NOMO-1 (cell line): ENCODE data around the gene TPH2.

ENCODE experiments used
- DNase-seq, 2 experiments: peaks; one replicate each; lab custom pipeline; 2025; ENCODE audit not compliant: unreplicated experiment in 2 of 2; lab: John Stamatoyannopoulos, UW

The TPH2 gene

GRCh38 chr12:72030277-72030676, 91.6 kb downstream of the TPH2 start:
- DNase-seq: no peak

- no peak for DNase-seq
Measured at GRCh38 chr12:72031066-72031465, 92.4 kb downstream of the TPH2 start.

GRCh38 chr12:72033991-72034390, 95.3 kb downstream of the TPH2 start:
- DNase-seq: no peak

GRCh38 chr12:72035625-72036024, 97.0 kb downstream of the TPH2 start:
- DNase-seq: no peak

GRCh38 chr12:72036393-72036792, 97.7 kb downstream of the TPH2 start:
- no peak for DNase-seq

GRCh38 chr12:72037006-72037795, 98.6 kb downstream of the TPH2 start:
- no peak for DNase-seq

GRCh38 chr12:72041811-72042210, 103.2 kb downstream of the TPH2 start:
- DNase-seq: no peak

DNA sequence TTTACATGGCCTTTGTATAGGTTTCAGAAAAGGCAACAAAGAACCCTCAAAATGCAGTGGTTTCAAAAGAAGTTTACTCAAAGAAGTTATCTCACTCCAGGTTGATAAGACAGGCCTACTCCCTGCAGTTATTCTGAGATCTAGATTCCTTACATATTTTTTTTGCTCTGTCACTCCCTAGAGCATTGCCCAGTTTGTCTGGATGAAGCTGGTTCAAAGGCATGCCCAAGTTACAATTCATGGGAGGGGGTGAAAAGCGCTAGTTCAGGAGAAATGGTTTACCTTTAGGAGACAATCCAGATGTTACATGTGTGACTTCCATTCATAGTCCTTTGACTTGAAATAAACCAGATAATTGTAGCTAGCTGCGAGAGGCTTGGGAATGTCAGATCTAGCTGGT, 115.0 kb downstream of the TPH2 start:
- DNase-seq: no peak

- DNase-seq: no peak
Measured at GRCh38 chr12:72054511-72054910, 115.9 kb downstream of the TPH2 start.

DNA sequence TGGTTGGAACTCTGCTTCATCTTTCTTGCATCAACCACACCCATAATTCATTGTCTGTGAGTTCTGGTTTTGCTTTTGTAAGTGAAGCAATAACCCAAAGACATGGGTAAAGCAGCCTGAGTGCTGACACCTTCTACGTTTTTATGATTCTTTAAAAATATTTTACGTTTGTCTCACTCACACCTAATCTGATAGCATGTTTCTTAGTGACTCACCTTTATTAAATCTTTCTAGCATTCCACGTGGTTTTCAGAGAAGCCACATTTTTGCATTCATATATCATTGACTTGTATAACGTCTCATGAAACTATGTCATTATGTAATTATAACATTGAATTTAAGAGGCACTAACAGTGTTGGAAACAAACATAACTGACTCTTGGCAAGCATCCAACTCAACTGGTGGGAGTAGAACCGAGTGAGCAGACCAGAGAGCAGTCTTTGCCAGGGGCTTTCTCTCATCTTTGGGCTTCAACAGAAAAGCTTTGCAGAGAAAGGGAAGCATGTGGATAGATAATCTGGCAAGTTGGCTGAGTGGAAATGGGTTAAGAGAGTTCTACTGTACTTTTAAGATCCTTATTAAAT, 118.8 kb downstream of the TPH2 start:
- DNase-seq: no peak

DNA sequence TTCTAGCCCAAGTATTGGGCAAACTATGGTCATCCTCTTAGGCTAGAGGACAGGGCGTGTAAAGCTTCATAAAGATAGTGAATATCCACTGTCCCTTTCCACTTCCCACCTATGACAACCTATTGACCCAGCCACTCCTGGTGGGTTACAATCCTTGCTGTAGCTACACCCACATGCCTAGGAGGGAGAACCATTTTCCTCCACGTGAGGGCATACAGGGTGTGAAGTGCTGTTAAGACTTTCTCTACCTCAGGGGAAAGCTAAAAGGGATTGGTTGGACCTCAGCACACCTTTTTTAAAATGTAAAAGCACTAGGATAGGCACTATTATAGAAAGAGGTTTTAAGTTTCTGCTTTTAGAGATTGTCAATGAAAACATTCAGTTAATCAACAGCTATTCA, 124.4 kb downstream of the TPH2 start:
- no peak for DNase-seq

GRCh38 chr12:72071030-72071429, 132.4 kb downstream of the TPH2 start:
- DNase-seq: no peak

GRCh38 chr12:72072592-72073212, 134.1 kb downstream of the TPH2 start:
- DNase-seq: no peak

- no peak for DNase-seq
Measured at GRCh38 chr12:72074065-72074464, 135.4 kb downstream of the TPH2 start.

DNA sequence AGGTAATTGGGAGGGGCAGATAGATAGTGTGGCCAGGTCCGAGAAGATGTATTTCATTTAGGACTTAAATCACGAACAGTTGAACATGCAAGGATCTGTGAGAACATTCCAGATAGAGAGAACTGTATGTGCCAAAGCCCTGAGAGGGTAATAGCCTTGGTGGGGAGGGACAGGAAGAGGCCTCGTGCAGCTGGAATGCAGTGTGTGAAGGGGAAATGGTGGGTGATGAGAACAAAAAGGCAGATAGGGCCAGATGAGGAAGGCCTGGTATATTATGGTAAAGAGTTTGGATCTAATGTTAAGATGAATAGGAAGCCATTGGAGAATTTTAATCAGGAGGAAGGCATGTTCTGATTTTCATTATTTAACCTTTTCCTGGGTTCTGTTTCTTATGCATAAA, 136.3 kb downstream of the TPH2 start:
- DNase-seq: no peak

DNA sequence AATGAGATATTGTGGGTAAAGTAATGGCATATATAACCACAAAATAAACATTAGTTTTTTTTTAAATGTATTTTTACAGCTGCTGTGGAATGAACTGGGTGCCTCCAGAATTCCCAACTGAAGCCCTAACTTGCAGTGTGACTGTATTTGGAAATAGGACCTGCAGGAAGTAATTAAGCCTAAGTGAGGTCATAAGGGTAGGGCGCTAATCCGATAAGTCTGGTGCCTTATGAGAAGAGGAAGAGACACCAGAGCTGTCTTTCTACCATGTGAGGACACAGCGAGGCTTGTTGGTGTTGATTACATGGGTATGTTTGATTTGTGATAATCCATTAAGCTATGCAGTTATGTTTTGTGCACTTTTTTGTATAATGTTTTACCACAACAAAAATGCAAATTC, 136.8 kb downstream of the TPH2 start:
- no peak for DNase-seq

- no peak for DNase-seq
Measured at GRCh38 chr12:72075891-72076557, 137.4 kb downstream of the TPH2 start.

GRCh38 chr12:72076558-72076915, 137.9 kb downstream of the TPH2 start:
- no peak for DNase-seq

DNA sequence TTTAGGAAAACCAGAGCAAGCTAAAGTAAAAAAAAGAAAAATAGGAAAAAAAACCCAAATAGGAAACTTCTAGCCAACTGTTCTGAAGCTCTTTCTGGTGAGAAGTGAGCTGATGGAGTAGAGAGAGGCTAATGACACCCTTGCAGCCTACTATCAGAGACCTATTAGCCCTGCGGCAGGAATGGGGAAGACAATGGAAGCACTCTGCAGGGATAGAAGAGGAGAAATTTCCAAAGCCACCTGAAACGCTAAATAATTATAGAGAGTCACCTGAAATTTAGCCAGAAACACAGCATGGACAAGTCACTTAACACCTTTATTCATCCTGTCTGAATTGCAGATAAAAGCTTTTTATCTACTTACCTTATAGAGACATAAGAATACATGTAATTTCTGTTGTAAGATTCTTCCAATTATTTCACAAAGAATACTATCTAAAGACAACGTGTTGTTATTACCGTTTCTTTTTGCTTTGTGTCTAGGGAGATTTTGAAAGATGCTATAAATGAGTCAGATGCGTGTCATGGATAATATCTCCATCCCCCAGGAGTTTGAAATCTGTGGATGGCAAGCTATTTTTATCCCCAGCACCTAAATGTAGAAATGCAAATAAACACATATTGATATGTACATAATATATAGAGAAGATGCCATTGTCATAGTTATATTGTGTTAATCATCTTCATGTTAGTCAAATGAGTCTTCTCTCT, 138.6 kb downstream of the TPH2 start:
- DNase-seq: no peak

DNA sequence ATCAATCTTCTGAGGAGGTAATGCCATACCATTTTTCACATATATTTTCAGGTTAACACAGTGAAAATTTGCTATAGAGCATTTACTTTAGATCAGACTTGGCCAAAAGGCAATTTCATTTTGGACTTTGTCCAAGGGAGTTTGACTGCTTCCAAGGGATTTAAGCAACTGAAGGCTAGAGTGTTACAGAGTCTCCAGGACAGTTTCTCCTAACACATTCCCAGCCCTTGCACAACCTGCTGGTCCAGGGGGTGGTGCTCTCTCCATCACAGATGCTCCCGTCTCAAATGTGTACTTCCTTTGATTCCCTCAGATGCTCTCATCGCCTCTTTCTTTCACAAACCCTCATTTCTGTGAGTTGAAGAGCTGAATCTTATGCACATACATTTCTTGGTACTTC, 143.1 kb downstream of the TPH2 start:
- DNase-seq: no peak
